Progenitor cell of endocrine pancreas (in vitro differentiated cells): ENCODE measurements around the gene SHISAL1. TPM values are rescaled to one million over a fixed set of nuclear protein-coding genes. Genes with fewer than 3 reads are reported as not detected.

ENCODE experiments used
- DNase-seq: peaks from one replicate; pipeline ENCODE4 v3.0.0; 2021; ENCODE audit warnings: low spot score; ENCODE audit not compliant: unreplicated experiment
- H3K27ac Mint-ChIP-seq: 2 replicates; pipeline ENCODE4 v1.8.0; 2021; ENCODE audit warnings: mild to moderate bottlenecking, moderate library complexity, mixed read lengths
- H3K27me3 Mint-ChIP-seq: 2 replicates; pipeline ENCODE4 v1.8.0; 2021; ENCODE audit warnings: mixed read lengths
- H3K36me3 Mint-ChIP-seq: 2 replicates; pipeline ENCODE4 v1.8.0; 2022; ENCODE audit warnings: mixed read lengths; ENCODE audit not compliant: insufficient read depth
- H3K4me1 Mint-ChIP-seq: 2 replicates; pipeline ENCODE4 v1.8.0; 2021; ENCODE audit warnings: low read depth, mixed read lengths
- H3K4me3 Mint-ChIP-seq: 2 replicates; pipeline ENCODE4 v1.8.0; 2021; ENCODE audit warnings: low read depth, mild to moderate bottlenecking, moderate library complexity, mixed read lengths
- H3K9me3 Mint-ChIP-seq: 2 replicates; pipeline ENCODE4 v1.8.0; 2021; ENCODE audit warnings: low read depth, mixed read lengths
- CTCF ChIP-seq: fragments of 200-600 bp; sonication (generic); IDR thresholded peaks from one replicate; pipeline ENCODE4 v1.5.0; 2021; ENCODE audit warnings: antibody characterized with exemption, mild to moderate bottlenecking; ENCODE audit not compliant: unreplicated experiment
- total RNA-seq: library from RNA; stranded (reverse); gene quantifications from 2 replicates; pipeline ENCODE4 v1.2.1, GENCODE V29; 2021

The SHISAL1 gene
- total RNA-seq, 1 donor from 2014 or later = 0.46 TPM

- Mint-ChIP-seq H3K27me3 (peaks cover 43% of the 10 kb centered on the region), H3K9me3 (no peaks in the 10 kb centered on the region), H3K4me3 (no peak overlapping the region), H3K27ac (no peak overlapping the region), H3K36me3 (no peaks in the 10 kb centered on the region), H3K4me1 (no peaks in the 10 kb centered on the region)
- TF ChIP-seq CTCF = no peak
- DNase-seq = no peak
Observed at GRCh38 chr22:44281768-44282637, 30.7 kb downstream of the SHISAL1 start.

GRCh38 chr22:44280665-44281188 lies 32.0 kb downstream of the SHISAL1 start:
- Mint-ChIP-seq H3K9me3 (no peaks in the 10 kb centered on the region), H3K27me3 (peaks cover 55% of the 10 kb centered on the region), H3K27ac (no peak overlapping the region), H3K36me3 (no peaks in the 10 kb centered on the region), H3K4me1 (no peaks in the 10 kb centered on the region), H3K4me3 (no peak overlapping the region)
- TF ChIP-seq CTCF = no peak
- no peak for DNase-seq

- no peak for TF ChIP-seq CTCF
- Mint-ChIP-seq H3K4me1 (no peaks in the 10 kb centered on the region), H3K4me3 (no peak overlapping the region), H3K27ac (no peak overlapping the region), H3K36me3 (no peaks in the 10 kb centered on the region), H3K27me3 (peaks cover 48% of the 10 kb centered on the region), H3K9me3 (no peaks in the 10 kb centered on the region)
- DNase-seq = no peak
Observed at GRCh38 chr22:44279069-44279360, 33.7 kb downstream of the SHISAL1 start.

- TF ChIP-seq CTCF = no peak
- no peaks in the 10 kb centered on the region for H3K36me3 Mint-ChIP-seq
- no peak for DNase-seq
- no peak overlapping the region for H3K27ac Mint-ChIP-seq
- H3K9me3 Mint-ChIP-seq = no peaks in the 10 kb centered on the region
- peaks cover 45% of the 10 kb centered on the region for H3K27me3 Mint-ChIP-seq
- no peak overlapping the region for H3K4me3 Mint-ChIP-seq
- H3K4me1 Mint-ChIP-seq = peaks cover 3% of the 10 kb centered on the region
Observed at GRCh38 chr22:44278243-44279068, 34.3 kb downstream of the SHISAL1 start.

GRCh38 chr22:44277386-44278135 lies 35.2 kb downstream of the SHISAL1 start:
- Mint-ChIP-seq H3K9me3 (no peaks in the 10 kb centered on the region), H3K4me3 (no peak overlapping the region), H3K4me1 (peaks cover 12% of the 10 kb centered on the region), H3K36me3 (no peaks in the 10 kb centered on the region), H3K27ac (no peak overlapping the region), H3K27me3 (peaks cover 37% of the 10 kb centered on the region)
- DNase-seq = no peak
- TF ChIP-seq CTCF = no peak
